SK-N-SH (cell line): ENCODE data around the gene B4GALNT2. TPM values are rescaled to one million over a fixed set of nuclear protein-coding genes. Genes with fewer than 3 reads are reported as not detected.

Experiments
- CTCF ChIA-PET: fragments of 300-600, 350-600 bp; formaldehyde crosslinking; extraction: SDS; loops from one replicate; lab custom pipeline; 2021; lab: Yijun Ruan, JAX
- POLR2A ChIA-PET: fragments of 350-600 bp; sonication (Branson Sonifier 250); formaldehyde crosslinking; extraction: SDS; loops from one replicate; lab custom pipeline; 2020; ENCODE audit warnings: antibody characterized with exemption, inconsistent platforms; lab: Yijun Ruan, JAX
- DNase-seq: peaks from one replicate; pipeline ENCODE4 v3.0.0; 2012
- H2AFZ ChIP-seq: fragments of 200-600 bp; sonication (generic); 2 replicates; pipeline ENCODE4 v1.8.1; 2016; ENCODE audit warnings: antibody characterized with exemption, mild to moderate bottlenecking, low read depth
- H3F3A ChIP-seq: fragments of 200-600 bp; sonication (generic); replicated peaks from 2 replicates; pipeline ENCODE3; 2016; ENCODE audit warnings: antibody characterized with exemption, mild to moderate bottlenecking; ENCODE audit not compliant: insufficient read depth
- H3K27ac ChIP-seq, 2 experiments: fragments of 200-500 bp in 1 of 2; fragments of 200-600 bp in 1 of 2; sonication (Bioruptor generic) in 1 of 2; sonication (generic), shearing (Covaris generic) in 1 of 2; 2 replicates each; pipeline versions ENCODE4 v1.5.1 to v1.6.1; 2014 to 2016; ENCODE audit warnings: low read depth in 2 of 2, inconsistent platforms in 1 of 2, low read length in 1 of 2, mild to moderate bottlenecking in 1 of 2, mixed read lengths in 1 of 2
- H3K27me3 ChIP-seq: fragments of 200-600 bp; sonication (generic), shearing (Covaris generic); 2 replicates; pipeline ENCODE4 v1.6.1; 2016; ENCODE audit warnings: mixed run types; ENCODE audit not compliant: insufficient read depth
- H3K36me3 ChIP-seq, 2 experiments: fragments of 200-500 bp in 1 of 2; fragments of 200-600 bp in 1 of 2; sonication (Bioruptor generic) in 1 of 2; sonication (generic) in 1 of 2; replicated peaks in 1 of 2; 2 replicates each; pipeline versions ENCODE3 to v1.5.1; 2014 to 2016; ENCODE audit warnings: low read length in 1 of 2, mild to moderate bottlenecking in 1 of 2; ENCODE audit not compliant: insufficient read depth in 2 of 2, control insufficient read depth in 1 of 2
- H3K4me1 ChIP-seq, 2 experiments: fragments of 200-500 bp in 1 of 2; fragments of 200-600 bp in 1 of 2; sonication (Bioruptor generic) in 1 of 2; sonication (generic), shearing (Covaris generic) in 1 of 2; 2 replicates each; pipeline versions ENCODE4 v1.5.1 to v1.6.1; 2014 to 2016; ENCODE audit warnings: low read depth in 1 of 2, low read length in 1 of 2, mixed run types in 1 of 2; ENCODE audit not compliant: insufficient read depth in 2 of 2, control insufficient read depth in 1 of 2
- H3K4me2 ChIP-seq: fragments of 200-600 bp; sonication (generic), shearing (Covaris generic); 2 replicates; pipeline ENCODE4 v1.6.1; 2017; ENCODE audit warnings: mixed run types
- H3K4me3 ChIP-seq, 2 experiments: fragments of 200-500 bp in 1 of 2; fragments of 200-600 bp in 1 of 2; sonication (Bioruptor generic) in 1 of 2; sonication (generic), shearing (Covaris generic) in 1 of 2; 2 replicates each; pipeline versions ENCODE4 v1.5.1 to v1.8.1; 2014 to 2016; ENCODE audit warnings: low read depth in 2 of 2, inconsistent platforms in 1 of 2, low read length in 1 of 2, mild to moderate bottlenecking in 1 of 2, mixed read lengths in 1 of 2, moderate library complexity in 1 of 2
- H3K79me2 ChIP-seq: fragments of 200-600 bp; sonication (generic); 2 replicates; pipeline ENCODE4 v1.8.1; 2017; ENCODE audit warnings: mild to moderate bottlenecking; ENCODE audit not compliant: insufficient read depth
- H3K9ac ChIP-seq: fragments of 200-600 bp; sonication (generic); 2 replicates; pipeline ENCODE4 v1.6.1; 2017; ENCODE audit warnings: mixed run types
- H3K9me2 ChIP-seq: fragments of 200-600 bp; sonication (generic); 2 replicates; pipeline ENCODE4 v1.6.1; 2017; ENCODE audit warnings: mixed run types
- H3K9me3 ChIP-seq: fragments of 200-600 bp; sonication (generic); 2 replicates; pipeline ENCODE4 v1.6.1; 2017; ENCODE audit warnings: mixed run types, mild to moderate bottlenecking, moderate library complexity
- H4K20me1 ChIP-seq: fragments of 200-600 bp; sonication (generic); 2 replicates; pipeline ENCODE4 v1.6.1; 2017; ENCODE audit warnings: mild to moderate bottlenecking, mixed run types; ENCODE audit not compliant: insufficient read depth
- CTCF ChIP-seq: fragments of 200-600 bp; sonication (generic); IDR thresholded peaks from 2 replicates; pipeline ENCODE4 v1.6.1; 2017; ENCODE audit warnings: antibody characterized with exemption, mild to moderate bottlenecking, moderate library complexity
- EP300 ChIP-seq, 2 experiments: IDR thresholded peaks; 2 replicates each; pipeline versions ENCODE4 v1.4.0 to v1.6.1; 2012; ENCODE audit warnings: borderline replicate concordance in 1 of 2, low read depth in 1 of 2, low read length in 1 of 2
- FOSL2 ChIP-seq: IDR thresholded peaks from 2 replicates; pipeline ENCODE4 v1.4.0; 2012; ENCODE audit warnings: low read depth, mild to moderate bottlenecking, moderate library complexity, borderline replicate concordance
- FOXJ3 ChIP-seq: sonication (generic); formaldehyde crosslinking; IDR thresholded peaks from 2 replicates; pipeline ENCODE4 v1.5.1; 2020; ENCODE audit warnings: mild to moderate bottlenecking, missing genetic modification reagents
- FOXM1 ChIP-seq: IDR thresholded peaks from 2 replicates; pipeline ENCODE4 v1.4.0; 2012; ENCODE audit warnings: low read depth, mild to moderate bottlenecking
- GABPA ChIP-seq: IDR thresholded peaks from 2 replicates; pipeline ENCODE4 v1.4.0; 2012; ENCODE audit warnings: low read depth, mild to moderate bottlenecking
- GATA2 ChIP-seq: sonication (generic); formaldehyde crosslinking; IDR thresholded peaks from 2 replicates; pipeline ENCODE4 v1.5.0; 2020; ENCODE audit warnings: mild to moderate bottlenecking, missing genetic modification reagents
- IRF3 ChIP-seq: fragments of 150-350 bp; IDR thresholded peaks from 2 replicates; pipeline ENCODE4 v1.6.1; 2016; ENCODE audit warnings: mild to moderate bottlenecking, low read depth, low read length
- JUND ChIP-seq: IDR thresholded peaks from 2 replicates; pipeline ENCODE4 v1.4.0; 2012
- NFIC ChIP-seq: IDR thresholded peaks from 2 replicates; pipeline ENCODE4 v1.4.0; 2012; ENCODE audit warnings: borderline replicate concordance
- NRF1 ChIP-seq: IDR thresholded peaks from 2 replicates; pipeline ENCODE4 v1.6.1; 2012; ENCODE audit warnings: low read depth, mild to moderate bottlenecking, low read length
- PBX3 ChIP-seq: IDR thresholded peaks from 2 replicates; pipeline ENCODE4; 2012
- RAD21 ChIP-seq: IDR thresholded peaks from 2 replicates; pipeline ENCODE4 v1.6.1; 2012; ENCODE audit warnings: mild to moderate bottlenecking, low read length
- SIN3A ChIP-seq: IDR thresholded peaks from 2 replicates; pipeline ENCODE4 v1.6.1; 2012; ENCODE audit warnings: low read depth, mild to moderate bottlenecking, low read length, moderate library complexity, borderline replicate concordance
- SMC3 ChIP-seq: IDR thresholded peaks from 2 replicates; pipeline ENCODE4 v1.6.1; 2012; ENCODE audit warnings: low read depth, low read length, improper control_type of control experiment
- TAF1 ChIP-seq: IDR thresholded peaks from 2 replicates; pipeline ENCODE4 v1.6.1; 2012; ENCODE audit warnings: low read depth, mild to moderate bottlenecking, low read length, moderate library complexity, borderline replicate concordance
- TCF12 ChIP-seq: IDR thresholded peaks from 2 replicates; pipeline ENCODE4 v1.4.0; 2012
- TEAD4 ChIP-seq: IDR thresholded peaks from 2 replicates; pipeline ENCODE4 v1.4.0; 2012; ENCODE audit warnings: mild to moderate bottlenecking, borderline replicate concordance; ENCODE audit not compliant: insufficient read depth
- YY1 ChIP-seq: IDR thresholded peaks from 2 replicates; pipeline ENCODE4 v1.4.0; 2012; ENCODE audit warnings: low read depth, mild to moderate bottlenecking
- WGBS: methylation state at CpG from one replicate; pipeline ENCODE4 v1.1.6; 2017; ENCODE audit warnings: low lambda C conversion rate; 5-methylcytosine and 5-hydroxymethylcytosine counted together
- polyA plus RNA-seq, 3 experiments: library from polyadenylated mRNA; depleted of rRNA; stranded (reverse); fragments of >200 nt; gene quantifications; 2 replicates each; pipeline ENCODE4 v1.2.3, GENCODE V29; 2012

The B4GALNT2 gene
- polyA plus RNA-seq, 1 of the 3 experiments (the other 2 are of a cell fraction), result not detected

GRCh38 chr17:49168706-49169105 is 36.1 kb downstream of the B4GALNT2 start:
- no peaks in the 10 kb centered on the region for H3K36me3 ChIP-seq
- no peak overlapping the region for H3K4me2 ChIP-seq
- H3K9me3 ChIP-seq, result no peaks in the 10 kb centered on the region
- ChIA-PET CTCF (interaction anchor here (1.2 to 3.0 kb wide), 2 partner anchors 12 to 58 kb away, joined by 6 to 14 read pairs; no protein-coding TSS in a partner anchor), POLR2A (no interaction called here)
- H3F3A ChIP-seq, result no peaks in the 10 kb centered on the region
- no peaks in the 10 kb centered on the region for H3K4me1 ChIP-seq
- H2AFZ ChIP-seq, result no peak overlapping the region
- H3K27me3 ChIP-seq, result peaks cover 97% of the 10 kb centered on the region
- TF ChIP-seq IRF3 (no peak), GATA2 (CRISPR knock-in tag) (no peak), SMC3 (no peak), FOXM1 (no peak), FOXJ3 (no peak), EP300 (IDR thresholded peaks at IDR 0.05; ENCODE audit: borderline replicate concordance in 1 of 2, low read depth in 1 of 2, low read length in 1 of 2) (no peak), YY1 (no peak), GABPA (no peak), RAD21 (no peak), PBX3 (no peak), TCF12 (no peak), SIN3A (no peak), TEAD4 (no peak), NRF1 (no peak), FOSL2 (no peak), JUND (no peak), CTCF (no peak), TAF1 (no peak), NFIC (no peak)
- no peaks in the 10 kb centered on the region for H4K20me1 ChIP-seq
- WGBS, result 12% methylated on average over 9 of the region's 9 CpGs
- H3K4me3 ChIP-seq, result no peak overlapping the region
- DNase-seq, result no peak
- no peaks in the 10 kb centered on the region for H3K79me2 ChIP-seq
- no peak overlapping the region for H3K27ac ChIP-seq
- no peak overlapping the region for H3K9ac ChIP-seq
- H3K9me2 ChIP-seq, result no peaks in the 10 kb centered on the region
